Esophagus squamous epithelium (tissue), 5 donors: ENCODE results near the gene BLOC1S4. TPM values are rescaled to one million over a fixed set of nuclear protein-coding genes. Genes with fewer than 3 reads are reported as not detected.

Experiments used
- DNase-seq: peaks from one replicate; lab custom pipeline; 2025; lab: John Stamatoyannopoulos, UW
- H3K27ac ChIP-seq, 4 donors: fragments of 200-600 bp; sonication (generic); one replicate each; pipeline ENCODE4 v1.5.1; 2016 to 2019; ENCODE audit warnings: mild to moderate bottlenecking in 1 of 4
- H3K27me3 ChIP-seq, 4 donors: fragments of 200-600 bp; sonication (generic); 1 replicate in 3 of 4; 2 replicates in 1 of 4; pipeline versions ENCODE4 v1.5.1 to v1.6.0; 2017 to 2021; ENCODE audit warnings: antibody characterized with exemption in 1 of 4
- H3K36me3 ChIP-seq, 3 donors: fragments of 200-600 bp; sonication (generic); one replicate each; pipeline ENCODE4 v1.5.1; 2016 to 2019
- H3K4me1 ChIP-seq, 3 donors: fragments of 200-600 bp; sonication (generic); one replicate each; pipeline ENCODE4 v1.5.1; 2017 to 2019
- H3K4me3 ChIP-seq, 4 donors: fragments of 200-600 bp; sonication (generic); 1 replicate in 3 of 4; 2 replicates in 1 of 4; pipeline ENCODE4 v1.5.1; 2016 to 2019; ENCODE audit warnings: mild to moderate bottlenecking in 2 of 4, moderate library complexity in 1 of 4
- H3K9me3 ChIP-seq, 3 donors: fragments of 200-600 bp; sonication (generic); one replicate each; pipeline ENCODE4 v1.5.1; 2016 to 2019
- POLR2A ChIP-seq, 4 donors: fragments of 450-650 bp; IDR thresholded peaks; one replicate each; pipeline ENCODE4 v1.6.1; 2017; ENCODE audit warnings: antibody characterized with exemption in 4 of 4, mild to moderate bottlenecking in 4 of 4, moderate library complexity in 3 of 4
- WGBS, 2 donors: methylation state at CpG; one replicate each; pipeline ENCODE4 v1.1.5; 2018; 5-methylcytosine and 5-hydroxymethylcytosine counted together
- intact Hi-C: fragments of 100-400 bp; cut with DNase I; formaldehyde crosslinking; loops from one replicate; pipeline ENCODE4 v1.15.0; 2022
- total RNA-seq, 4 donors: library from RNA; depleted of rRNA; stranded (reverse); fragments of >200 nt; gene quantifications; one replicate each; pipeline ENCODE4 v1.1.0, GENCODE V29; 2016
- TF ChIP-seq, protein P1 (sequence below), 6 experiments: fragments of 450-650 bp in 4 of 6; fragments of 200-600 bp in 2 of 6; sonication (generic) in 2 of 6; IDR thresholded peaks; one replicate each; pipeline ENCODE4 v1.5.1; 2016 to 2019; ENCODE audit warnings: antibody characterized with exemption in 6 of 6, mild to moderate bottlenecking in 4 of 6, moderate library complexity in 4 of 6
- donor health status: DM: yes; HTN: yes; CAD: no.

BLOC1S4 gene
- total RNA-seq, 4 donors from 2014 or later, result 12.4 to 19.6 (median 14.3) TPM

DNA sequence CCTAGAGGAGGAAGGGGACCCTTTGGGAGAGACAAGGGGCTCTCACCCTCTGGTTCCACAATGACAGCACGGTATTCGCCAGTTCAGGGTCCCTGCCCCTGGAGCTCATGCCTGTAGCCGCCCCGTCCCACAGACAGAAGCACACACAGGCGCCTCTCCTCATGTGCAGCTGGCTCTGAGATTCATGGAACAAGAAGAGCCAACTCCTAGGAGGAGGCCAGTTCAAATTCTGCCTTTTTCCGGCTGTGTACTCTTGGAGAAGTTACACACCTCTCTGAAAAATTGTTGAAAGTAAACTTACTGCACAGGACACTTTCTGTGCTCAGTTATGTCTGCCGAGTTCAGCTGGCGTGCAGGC is 15.3 kb downstream of the BLOC1S4 start:
- intact Hi-C loops, result no loop called here
- no peak overlapping the region for H3K4me3 ChIP-seq
- peaks cover 11 to 23% (median 14%) of the 10 kb centered on the region in 3 donors for H3K4me1 ChIP-seq
- no peak overlapping the region for H3K27ac ChIP-seq
- DNase-seq, result no peak
- H3K27me3 ChIP-seq, result no peaks in the 10 kb centered on the region
- no peak for TF ChIP-seq POLR2A (IDR thresholded peaks at IDR 0.05)
- TF ChIP-seq, protein P1, sequence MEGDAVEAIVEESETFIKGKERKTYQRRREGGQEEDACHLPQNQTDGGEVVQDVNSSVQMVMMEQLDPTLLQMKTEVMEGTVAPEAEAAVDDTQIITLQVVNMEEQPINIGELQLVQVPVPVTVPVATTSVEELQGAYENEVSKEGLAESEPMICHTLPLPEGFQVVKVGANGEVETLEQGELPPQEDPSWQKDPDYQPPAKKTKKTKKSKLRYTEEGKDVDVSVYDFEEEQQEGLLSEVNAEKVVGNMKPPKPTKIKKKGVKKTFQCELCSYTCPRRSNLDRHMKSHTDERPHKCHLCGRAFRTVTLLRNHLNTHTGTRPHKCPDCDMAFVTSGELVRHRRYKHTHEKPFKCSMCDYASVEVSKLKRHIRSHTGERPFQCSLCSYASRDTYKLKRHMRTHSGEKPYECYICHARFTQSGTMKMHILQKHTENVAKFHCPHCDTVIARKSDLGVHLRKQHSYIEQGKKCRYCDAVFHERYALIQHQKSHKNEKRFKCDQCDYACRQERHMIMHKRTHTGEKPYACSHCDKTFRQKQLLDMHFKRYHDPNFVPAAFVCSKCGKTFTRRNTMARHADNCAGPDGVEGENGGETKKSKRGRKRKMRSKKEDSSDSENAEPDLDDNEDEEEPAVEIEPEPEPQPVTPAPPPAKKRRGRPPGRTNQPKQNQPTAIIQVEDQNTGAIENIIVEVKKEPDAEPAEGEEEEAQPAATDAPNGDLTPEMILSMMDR (IDR thresholded peaks at IDR 0.05), result no peak
- H3K9me3 ChIP-seq, result no peaks in the 10 kb centered on the region
- H3K36me3 ChIP-seq, result no peaks in the 10 kb centered on the region
- 96% methylated on average over 7 of the region's 8 CpGs; no CpG with 5 or more reads in 1 of the 2 donors for WGBS, 2 donors

DNA sequence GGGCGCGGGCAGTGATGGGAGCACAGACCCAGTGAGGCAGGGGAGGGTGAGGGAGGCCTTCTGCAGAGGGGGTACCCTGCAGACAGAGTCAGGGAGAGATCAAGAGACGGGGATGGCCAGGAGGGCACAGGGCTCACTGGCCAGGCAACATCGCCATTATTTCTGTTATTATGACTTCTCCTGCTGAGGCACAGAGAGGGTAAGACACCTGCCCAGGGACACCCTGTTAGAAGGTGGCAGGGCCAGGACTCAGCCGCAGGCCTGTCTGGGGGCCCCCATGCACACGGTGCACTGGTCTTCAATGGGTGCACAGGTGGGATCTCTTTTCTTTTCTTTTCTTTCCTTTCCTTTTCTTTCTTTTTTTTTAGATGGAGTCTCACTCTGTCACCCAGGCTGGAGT is 15.8 kb downstream of the BLOC1S4 start:
- DNase-seq, result no peak
- intact Hi-C loops, result no loop called here
- H3K36me3 ChIP-seq, result no peaks in the 10 kb centered on the region
- H3K4me3 ChIP-seq, result no peak overlapping the region
- H3K9me3 ChIP-seq, result no peaks in the 10 kb centered on the region
- H3K4me1 ChIP-seq, result peaks cover 11 to 22% (median 14%) of the 10 kb centered on the region in 3 donors
- WGBS, 2 donors, result 92 to 97% methylated on average over 5 to 6 of the region's 6 CpGs
- no peaks in the 10 kb centered on the region for H3K27me3 ChIP-seq
- H3K27ac ChIP-seq, result peak overlapping the region in 1 of 4 donors; percentile 81
- TF ChIP-seq POLR2A (IDR thresholded peaks at IDR 0.05), result no peak
- TF ChIP-seq, protein P1 (IDR thresholded peaks at IDR 0.05), result no peak

DNA sequence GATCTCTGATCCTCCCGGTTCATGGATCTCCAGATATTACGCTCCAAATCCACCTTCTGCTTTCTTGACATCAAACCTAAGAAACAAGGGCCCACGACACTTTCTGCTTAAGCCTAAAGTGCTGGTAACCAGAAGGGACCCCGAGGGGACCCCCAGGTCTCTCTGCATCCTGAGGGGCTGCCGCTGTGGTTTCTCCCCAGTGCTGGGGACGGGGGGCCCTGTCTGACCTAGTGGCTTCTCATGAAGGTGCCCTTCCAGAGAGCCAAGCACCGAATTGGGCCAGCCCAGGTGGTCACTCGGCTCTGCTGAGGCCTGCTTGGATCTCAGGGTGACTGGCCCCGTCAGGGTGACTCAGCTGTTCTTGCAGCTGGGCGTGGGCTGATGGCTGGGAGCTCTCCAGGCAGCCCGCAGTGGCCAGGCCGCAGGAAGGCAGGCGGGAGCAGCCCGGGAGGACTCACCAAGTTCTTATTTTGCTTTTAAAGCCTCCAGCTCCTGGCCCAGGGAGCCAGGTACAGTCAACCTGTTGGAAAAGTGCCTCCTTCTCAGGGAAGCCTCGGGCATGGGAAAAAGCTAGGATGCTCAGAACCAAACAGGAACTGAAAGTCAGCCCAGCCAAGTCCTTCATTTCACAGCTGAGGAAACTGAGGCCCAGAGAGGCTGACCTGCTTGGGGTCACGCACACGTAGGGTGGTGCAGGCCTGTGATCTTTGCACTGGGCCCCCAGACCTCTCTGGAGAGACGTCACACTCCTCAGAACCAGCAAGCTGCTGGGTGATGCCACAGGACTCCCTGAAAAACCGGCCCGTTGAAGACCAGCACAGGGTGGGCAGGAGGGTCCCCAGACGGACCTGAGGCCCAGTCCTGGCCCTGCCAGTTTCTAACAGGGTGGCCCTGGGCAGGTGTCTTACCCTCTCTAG is 16.7 kb downstream of the BLOC1S4 start:
- WGBS, 2 donors, result 41 to 90% methylated on average over 2 to 9 of the region's 21 CpGs

DNA sequence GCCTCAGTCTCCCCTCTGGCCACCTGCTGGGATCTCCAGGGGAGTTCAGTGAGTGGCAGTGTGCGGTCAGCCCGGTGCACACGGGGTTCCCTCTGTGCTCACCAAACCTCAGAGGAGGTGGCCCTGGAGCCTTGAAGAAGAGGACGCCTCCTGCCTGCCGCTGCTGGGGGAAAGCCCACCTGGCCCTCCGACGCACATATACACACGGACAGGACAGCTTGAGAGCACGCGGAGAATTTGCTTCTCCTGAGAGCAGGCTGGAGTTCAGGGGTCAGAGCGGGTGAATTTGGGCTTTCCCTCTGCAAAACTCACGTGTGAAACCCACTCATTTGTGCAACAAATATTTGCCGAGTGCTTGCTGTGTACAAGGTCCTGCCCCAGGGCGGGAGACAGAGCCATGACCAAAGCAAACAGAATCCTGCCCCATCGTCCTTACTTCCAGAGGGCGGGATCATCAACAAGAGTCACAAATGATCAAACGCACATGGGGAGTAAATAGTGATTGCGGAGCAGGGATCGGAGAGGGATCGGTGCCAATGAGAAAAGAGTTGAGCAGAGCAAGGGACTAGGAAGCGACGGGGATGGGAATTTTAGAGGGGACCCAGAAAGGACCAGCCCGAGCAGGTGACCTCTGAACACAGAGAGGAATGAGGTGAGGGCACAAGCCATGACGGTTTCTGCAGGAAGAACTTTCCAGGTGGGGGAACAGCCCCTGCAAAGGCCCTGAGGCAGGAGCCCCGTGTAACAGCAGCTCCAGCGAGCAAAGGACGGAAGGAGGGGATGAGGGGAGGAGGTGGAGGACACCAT is 17.6 kb downstream of the BLOC1S4 start:
- WGBS, 2 donors, result 80 to 89% methylated on average over 18 to 20 of the region's 27 CpGs
- Histone ChIP-seq H3K9me3 (no peaks in the 10 kb centered on the region), H3K36me3 (no peaks in the 10 kb centered on the region), H3K4me3 (no peak overlapping the region), H3K4me1 (peaks cover 11 to 16% (median 14%) of the 10 kb centered on the region in 3 donors), H3K27me3 (no peaks in the 10 kb centered on the region), H3K27ac (peak overlapping the region in 3 of 4 donors; percentile 73 to 81 (median 74))
- intact Hi-C loops, result no loop called here
- no peak for TF ChIP-seq POLR2A (IDR thresholded peaks at IDR 0.05)
- TF ChIP-seq, protein P1 (IDR thresholded peaks at IDR 0.05), result no peak
- DNase-seq, result no peak

More for the DNA sequence above, 16.7 kb downstream of the BLOC1S4 start:
- intact Hi-C loops, result no loop called here
- Histone ChIP-seq H3K4me3 (no peak overlapping the region), H3K4me1 (peaks cover 11 to 16% (median 14%) of the 10 kb centered on the region in 3 donors), H3K9me3 (no peaks in the 10 kb centered on the region), H3K36me3 (no peaks in the 10 kb centered on the region), H3K27me3 (no peaks in the 10 kb centered on the region), H3K27ac (peak overlapping the region; percentile 52 to 81 (median 74))
- no peak for DNase-seq
- TF ChIP-seq, protein P1 (IDR thresholded peaks at IDR 0.05), result no peak
- TF ChIP-seq POLR2A (IDR thresholded peaks at IDR 0.05), result no peak
